GM18526 (cell line): ENCODE results near the gene WDR75.

Source experiments
- POLR2A ChIP-seq: IDR thresholded peaks from 3 replicates; pipeline ENCODE4 v1.6.1; 2011; ENCODE audit not compliant: insufficient read length; ENCODE audit errors: extremely low read depth

The WDR75 gene

DNA sequence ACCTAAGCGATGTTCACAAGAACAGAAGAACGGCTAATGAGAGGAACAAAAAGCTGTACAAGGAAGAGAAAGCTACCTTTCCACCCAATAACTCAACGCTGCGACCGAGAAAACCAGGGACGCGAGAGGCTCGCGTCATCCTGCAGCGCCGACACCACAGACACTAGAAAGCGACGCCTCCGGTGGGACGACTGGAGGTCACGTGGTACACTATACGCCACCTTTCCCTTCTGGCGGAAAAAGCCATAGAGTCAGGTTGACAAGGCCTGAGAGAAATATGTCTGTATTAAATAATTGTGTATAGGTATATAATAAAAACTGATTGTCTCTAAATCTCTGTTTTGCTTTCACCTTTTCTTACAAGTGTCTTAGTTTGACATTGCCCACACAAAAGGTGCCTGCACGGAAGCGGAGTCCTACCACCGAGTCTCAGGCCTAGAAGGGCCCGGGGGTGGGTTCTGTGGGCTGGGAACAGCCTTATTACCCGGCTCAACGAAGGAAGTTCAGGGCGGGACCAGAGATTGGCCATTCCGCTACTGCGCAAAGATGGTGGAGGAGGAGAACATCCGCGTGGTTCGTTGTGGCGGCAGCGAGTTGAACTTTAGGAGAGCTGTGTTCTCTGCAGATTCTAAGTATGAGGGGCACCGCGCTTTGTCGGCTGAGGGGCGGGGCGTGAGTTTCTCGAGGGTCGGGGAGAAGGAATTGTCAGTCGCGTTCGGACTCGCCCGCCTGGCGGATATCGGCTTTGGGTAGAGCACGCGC lies at the start of gene WDR75:
WDR75 (plus strand) TSS at position 528 of the 762 bp plus-strand sequence; CDS start at position 547, 19 bp downstream.
- peak; percentile 90 for TF ChIP-seq POLR2A

GRCh38 chr2:189393440-189394111 lies 47.7 kb upstream of the WDR75 start:
- no peak for TF ChIP-seq POLR2A

DNA sequence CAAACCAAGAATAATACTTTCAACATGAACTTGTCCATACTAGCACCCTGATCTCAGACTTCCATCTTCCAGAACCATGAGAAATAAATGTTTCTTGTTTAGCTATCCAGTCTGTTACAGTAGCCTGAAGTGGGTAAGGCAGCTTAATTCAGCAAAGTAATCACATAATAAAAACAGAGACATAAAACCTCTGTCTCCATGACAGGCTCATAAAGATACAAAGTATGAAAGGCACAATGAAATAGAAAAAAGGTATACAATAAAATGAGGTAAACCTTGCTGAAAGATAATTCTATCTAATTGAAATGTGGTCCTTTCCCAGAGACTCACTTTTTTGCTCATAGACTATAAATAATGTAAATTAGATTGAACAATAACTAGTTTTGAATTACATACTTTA lies 46.7 kb upstream of the WDR75 start:
- TF ChIP-seq POLR2A, result no peak

GRCh38 chr2:189402932-189403331 lies 38.3 kb upstream of the WDR75 start:
- TF ChIP-seq POLR2A, result no peak

DNA sequence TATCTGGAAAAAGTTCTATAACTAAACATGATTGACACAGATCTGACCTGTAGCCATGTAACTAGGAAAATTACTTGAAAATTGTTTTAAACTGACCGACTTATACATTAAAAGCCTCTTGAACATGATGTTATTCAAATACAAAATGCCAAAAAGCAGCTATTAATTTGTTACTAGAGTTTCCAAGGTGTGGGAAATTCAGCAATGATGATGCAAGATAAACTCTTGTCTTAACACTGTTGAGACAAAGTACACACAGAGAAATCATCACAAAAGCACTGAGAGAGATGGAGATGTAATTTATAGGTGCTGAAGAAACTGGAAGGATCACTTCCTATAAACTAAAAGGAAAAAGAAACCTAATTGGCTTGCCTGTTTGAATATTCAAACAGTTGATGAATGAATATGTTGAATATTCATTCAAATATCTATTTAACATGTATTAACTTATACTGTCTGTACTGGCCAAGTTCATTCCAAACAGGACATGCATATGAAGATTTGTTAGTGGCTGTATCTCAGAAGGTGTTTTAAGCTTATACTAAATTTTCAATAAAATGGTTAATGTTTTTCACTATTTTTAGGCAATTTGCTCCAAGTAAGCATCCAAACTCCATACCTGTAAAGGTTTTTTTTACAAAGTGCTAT lies 34.6 kb upstream of the WDR75 start:
- TF ChIP-seq POLR2A, result no peak

DNA sequence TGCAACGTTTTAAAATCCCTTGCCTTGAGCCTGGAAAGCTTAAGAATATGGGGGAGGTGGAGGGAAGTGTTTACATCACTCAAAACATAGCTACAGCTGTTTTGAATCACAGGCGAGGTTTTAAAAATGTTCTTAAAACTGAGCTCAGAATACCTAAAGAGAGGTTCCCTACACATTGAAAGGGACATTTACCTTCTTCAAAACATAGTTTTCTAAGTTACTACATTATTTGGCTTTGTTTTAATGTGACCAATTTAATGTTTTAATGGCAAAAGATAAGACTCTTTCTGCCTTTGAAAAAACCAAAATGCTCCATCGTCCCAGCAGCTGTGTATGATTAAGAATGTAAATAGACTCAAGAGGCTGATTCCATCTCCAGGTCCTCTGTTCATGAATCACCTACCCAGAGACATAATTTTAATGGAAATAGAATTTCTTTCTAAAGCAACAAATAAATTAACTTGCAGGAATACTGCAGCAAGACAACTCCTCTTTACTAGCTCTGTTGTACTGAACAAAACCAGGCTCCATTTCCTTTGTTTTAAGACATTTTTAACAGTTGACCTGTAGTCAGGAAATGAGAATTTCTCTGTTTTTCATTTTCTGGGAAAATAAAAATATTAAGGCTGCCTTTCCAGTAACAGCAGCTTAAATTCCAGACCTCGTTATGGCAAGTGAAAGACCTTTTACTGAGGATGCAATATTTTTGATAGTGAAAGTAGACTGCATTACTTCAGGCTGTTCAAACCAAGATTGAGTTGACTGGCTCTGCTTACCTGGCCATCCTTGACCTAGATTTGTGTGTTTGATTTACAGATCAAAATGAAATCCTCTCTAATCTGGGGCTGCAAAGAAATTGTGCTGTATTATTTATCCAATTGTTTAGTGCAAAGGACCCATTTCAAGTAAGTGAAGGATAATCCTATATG lies 33.7 kb upstream of the WDR75 start:
- no peak for TF ChIP-seq POLR2A

DNA sequence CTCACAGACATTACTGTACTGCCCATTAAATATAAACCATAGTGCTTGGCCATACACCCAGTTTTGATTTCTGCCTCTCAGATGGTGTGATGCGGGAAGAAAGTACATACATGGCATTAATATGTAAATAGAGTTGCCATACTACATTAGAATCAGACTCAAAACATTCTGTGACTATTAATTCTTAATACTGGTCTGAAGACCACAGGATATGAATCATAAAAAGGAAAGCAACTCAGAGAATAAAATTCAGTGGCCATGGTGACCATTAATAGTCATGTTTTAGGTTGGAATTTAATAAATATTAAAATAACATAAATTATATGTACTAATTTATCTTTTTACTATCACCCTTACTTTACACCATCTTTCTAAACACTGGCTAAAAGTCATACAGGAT lies 33.0 kb upstream of the WDR75 start:
- no peak for TF ChIP-seq POLR2A

DNA sequence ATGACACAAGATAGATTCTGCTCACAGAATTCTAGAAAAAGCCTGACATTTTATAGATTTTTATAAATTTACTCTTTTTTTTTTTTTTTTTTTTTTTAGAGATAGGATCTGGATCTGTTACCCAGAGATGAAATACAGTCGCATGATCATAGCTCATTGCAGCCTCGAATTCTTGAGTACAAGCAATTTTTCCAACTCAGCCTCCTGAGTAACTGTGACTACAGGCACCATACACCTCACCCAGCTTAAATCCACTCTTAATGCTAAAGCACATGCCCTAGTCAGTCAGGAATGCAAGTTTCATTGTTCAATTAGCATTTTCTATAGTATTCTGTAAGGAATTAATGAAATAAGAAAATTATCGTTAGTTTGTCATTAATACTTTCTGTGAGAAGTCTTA lies 32.1 kb upstream of the WDR75 start:
- TF ChIP-seq POLR2A, result no peak

- no peak for TF ChIP-seq POLR2A
Measured at GRCh38 chr2:189409647-189410046, 31.6 kb upstream of the WDR75 start.

- TF ChIP-seq POLR2A, result no peak
Measured at GRCh38 chr2:189411860-189412259, 29.4 kb upstream of the WDR75 start.

- no peak for TF ChIP-seq POLR2A
Measured at GRCh38 chr2:189412330-189412953, 28.8 kb upstream of the WDR75 start.

DNA sequence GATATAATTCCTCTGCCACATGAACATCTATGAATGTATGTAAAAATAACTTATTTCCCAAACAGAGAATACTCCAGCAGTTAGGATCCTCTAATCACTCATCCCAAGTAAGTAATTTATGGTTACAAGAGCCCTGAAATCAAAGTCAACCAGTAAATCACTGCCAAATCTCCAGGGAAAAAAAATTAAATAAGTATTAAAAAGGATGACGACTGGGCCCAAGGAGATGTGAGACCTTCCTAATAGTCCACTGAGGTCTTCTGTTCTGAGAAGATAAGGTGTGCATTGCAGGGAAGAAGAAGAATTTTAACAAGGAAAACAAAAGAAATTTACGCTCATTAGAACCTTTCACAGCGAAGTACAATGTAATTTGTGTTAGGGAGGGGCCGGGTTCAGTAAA lies 28.0 kb upstream of the WDR75 start:
- no peak for TF ChIP-seq POLR2A

DNA sequence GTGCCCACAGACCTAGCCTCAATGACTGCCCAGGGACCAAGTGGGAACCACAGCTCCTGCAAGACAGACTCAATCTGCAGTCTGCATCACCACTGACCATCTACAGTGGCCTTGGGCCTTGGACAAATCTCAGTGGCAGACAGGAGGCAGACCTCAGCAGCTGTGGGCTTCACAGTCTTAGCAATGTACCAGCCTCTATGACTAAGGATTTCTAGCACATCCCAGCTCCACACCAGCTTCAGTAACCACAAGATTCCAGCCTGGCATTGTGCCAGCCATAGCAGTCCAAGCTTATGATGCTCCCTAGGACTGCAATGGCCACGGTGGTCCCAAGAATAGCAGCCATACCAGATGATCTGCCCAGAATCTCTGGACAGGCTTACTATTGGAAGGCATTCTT lies 19.6 kb upstream of the WDR75 start:
- no peak for TF ChIP-seq POLR2A

- TF ChIP-seq POLR2A, result no peak
Measured at GRCh38 chr2:189424961-189425360, 16.3 kb upstream of the WDR75 start.

GRCh38 chr2:189425676-189426075 lies 15.6 kb upstream of the WDR75 start:
- TF ChIP-seq POLR2A, result no peak
